WERI-Rb-1 (cell line): ENCODE measurements around the gene PCP2.

Source experiments
- DNase-seq: peaks from one replicate; pipeline ENCODE4 v3.0.0-alpha.2; 2020
- H3K27ac ChIP-seq: fragments of 250-450 bp; sonication (Bioruptor Pico); 2 replicates; pipeline ENCODE4 v1.5.1; 2020; ENCODE audit warnings: mild to moderate bottlenecking, moderate library complexity
- H3K27me3 ChIP-seq: fragments of 250-450 bp; sonication (Bioruptor Pico); 2 replicates; pipeline ENCODE4 v1.5.1; 2021; ENCODE audit warnings: mild to moderate bottlenecking, low read depth, moderate library complexity; ENCODE audit not compliant: insufficient read depth, severe bottlenecking
- H3K36me3 ChIP-seq: fragments of 250-450 bp; sonication (Bioruptor Pico); 2 replicates; pipeline ENCODE4 v1.5.1; 2020; ENCODE audit warnings: mild to moderate bottlenecking, moderate library complexity
- H3K4me3 ChIP-seq: 2 replicates; pipeline ENCODE4 v1.5.1; 2011; ENCODE audit warnings: low read depth, mild to moderate bottlenecking, control low read depth, low read length
- H3K9me3 ChIP-seq: fragments of 250-450 bp; sonication (Bioruptor Pico); 2 replicates; pipeline ENCODE4 v1.5.1; 2021; ENCODE audit warnings: mild to moderate bottlenecking, moderate library complexity; ENCODE audit not compliant: severe bottlenecking
- CTCF ChIP-seq: IDR thresholded peaks from 2 replicates; pipeline ENCODE4 v1.5.1; 2011; ENCODE audit warnings: low read depth, mild to moderate bottlenecking, control low read depth, inconsistent platforms, low read length

PCP2 gene

GRCh38 chr19:7618771-7619510 lies 14.6 kb downstream of the PCP2 start:
- H3K4me3 ChIP-seq = no peak overlapping the region; the same call in 1 of the 2 replicates
- no peak for TF ChIP-seq CTCF
- DNase-seq = peak; percentile 95
- no peaks in the 10 kb centered on the region for H3K27me3 ChIP-seq
- H3K27ac ChIP-seq = peak overlapping the region; percentile 78
- H3K9me3 ChIP-seq = no peaks in the 10 kb centered on the region
- peaks cover 61% of the 10 kb centered on the region for H3K36me3 ChIP-seq

- DNase-seq = peak; percentile 61
- no peaks in the 10 kb centered on the region for H3K9me3 ChIP-seq
- TF ChIP-seq CTCF = no peak
- peak overlapping the region; percentile 78 for H3K27ac ChIP-seq
- H3K36me3 ChIP-seq = peaks cover 59% of the 10 kb centered on the region
- H3K4me3 ChIP-seq = peak overlapping the region; percentile 16
- H3K27me3 ChIP-seq = no peaks in the 10 kb centered on the region
Measured at GRCh38 chr19:7618348-7618747, 15.2 kb downstream of the PCP2 start.

GRCh38 chr19:7617735-7618134 lies 15.8 kb downstream of the PCP2 start:
- DNase-seq = no peak
- Histone ChIP-seq H3K27me3 (no peaks in the 10 kb centered on the region), H3K9me3 (no peaks in the 10 kb centered on the region), H3K36me3 (peaks cover 54% of the 10 kb centered on the region), H3K4me3 (no peak overlapping the region), H3K27ac (peak overlapping the region; percentile 78)
- no peak for TF ChIP-seq CTCF

- H3K9me3 ChIP-seq = no peaks in the 10 kb centered on the region
- H3K27ac ChIP-seq = no peak overlapping the region
- no peaks in the 10 kb centered on the region for H3K27me3 ChIP-seq
- TF ChIP-seq CTCF = no peak
- H3K4me3 ChIP-seq = no peak overlapping the region
- H3K36me3 ChIP-seq = peaks cover 48% of the 10 kb centered on the region
- no peak for DNase-seq
Measured at GRCh38 chr19:7617172-7617571, 16.3 kb downstream of the PCP2 start.

GRCh38 chr19:7614859-7615741 lies 18.4 kb downstream of the PCP2 start:
- no peak for DNase-seq
- Histone ChIP-seq H3K36me3 (peaks cover 30% of the 10 kb centered on the region), H3K27me3 (no peaks in the 10 kb centered on the region), H3K9me3 (no peaks in the 10 kb centered on the region), H3K27ac (no peak overlapping the region), H3K4me3 (no peak overlapping the region)
- no peak for TF ChIP-seq CTCF
